NCI-H2029 treated with DMSO at 0.1 percent for 48 hours (cell line): ENCODE results near the gene SCRN3.
"Not testable (repeated sequence)": the region's sequence is repeated elsewhere in the genome, so short reads cannot be mapped to it uniquely, and the experiment has no call there.

Source experiments
- DNase-seq: peaks from one replicate; lab custom pipeline; 2025; lab: John Stamatoyannopoulos, UW

The SCRN3 gene, protein sequence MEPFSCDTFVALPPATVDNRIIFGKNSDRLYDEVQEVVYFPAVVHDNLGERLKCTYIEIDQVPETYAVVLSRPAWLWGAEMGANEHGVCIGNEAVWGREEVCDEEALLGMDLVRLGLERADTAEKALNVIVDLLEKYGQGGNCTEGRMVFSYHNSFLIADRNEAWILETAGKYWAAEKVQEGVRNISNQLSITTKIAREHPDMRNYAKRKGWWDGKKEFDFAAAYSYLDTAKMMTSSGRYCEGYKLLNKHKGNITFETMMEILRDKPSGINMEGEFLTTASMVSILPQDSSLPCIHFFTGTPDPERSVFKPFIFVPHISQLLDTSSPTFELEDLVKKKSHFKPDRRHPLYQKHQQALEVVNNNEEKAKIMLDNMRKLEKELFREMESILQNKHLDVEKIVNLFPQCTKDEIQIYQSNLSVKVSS

DNA sequence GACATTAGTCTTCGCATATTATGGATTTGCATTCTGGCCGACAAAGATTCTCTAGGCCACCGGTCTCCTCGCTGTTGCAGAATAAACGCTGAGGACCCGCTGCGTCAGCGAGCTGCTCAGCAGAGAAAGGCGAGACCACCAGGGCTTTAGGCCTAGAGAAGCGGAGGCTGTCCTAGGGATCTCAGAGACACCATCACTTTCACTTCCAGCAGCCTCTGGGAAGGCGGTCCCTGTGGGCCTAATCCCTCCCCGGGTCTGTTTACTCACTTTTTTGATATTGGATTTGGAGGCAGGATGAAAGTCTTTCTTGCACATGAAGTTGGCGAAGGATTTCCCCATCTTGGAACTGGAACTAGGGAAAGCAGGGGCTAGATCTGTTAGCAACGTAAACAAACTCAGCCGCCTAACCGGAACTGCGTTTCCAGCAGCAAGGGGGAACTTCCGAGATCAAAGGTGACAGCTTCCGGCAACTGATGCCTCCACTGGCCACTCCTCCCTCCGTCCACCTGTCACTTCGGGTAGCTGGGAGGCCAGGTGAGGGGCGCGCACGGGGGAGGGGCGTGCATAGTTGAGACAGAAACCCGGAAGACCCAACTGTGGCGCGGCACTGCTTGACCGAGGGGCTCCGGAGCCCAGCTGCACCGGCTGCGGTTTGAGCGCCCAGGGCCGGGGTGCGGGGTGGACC, at the start of gene SCRN3:
Gene SCRN3, plus strand, starts transcription at position 447 of the 685 bp plus-strand sequence. CDS start 2,554 bp downstream, outside the sequence.
- DNase-seq: peak; percentile 78

DNA sequence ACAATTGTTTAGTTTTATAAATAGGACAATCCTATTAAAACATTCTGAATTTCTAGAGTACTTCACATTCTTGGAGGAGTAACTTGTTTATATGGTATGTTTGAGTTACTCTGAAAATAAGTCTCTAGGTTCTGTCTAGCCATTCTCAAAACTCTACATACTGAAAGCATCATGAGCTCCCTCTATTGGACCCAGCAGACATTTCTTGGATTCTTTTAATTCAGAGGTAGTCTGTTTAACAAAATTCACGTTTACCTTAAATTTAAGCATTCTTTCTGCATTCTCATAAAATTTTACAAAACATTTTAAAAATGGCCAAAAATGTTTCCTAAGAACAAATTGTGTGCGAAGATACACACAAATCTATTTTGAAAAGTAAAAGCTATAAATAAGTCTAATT, 45.5 kb upstream of the SCRN3 start:
- no peak for DNase-seq

DNA sequence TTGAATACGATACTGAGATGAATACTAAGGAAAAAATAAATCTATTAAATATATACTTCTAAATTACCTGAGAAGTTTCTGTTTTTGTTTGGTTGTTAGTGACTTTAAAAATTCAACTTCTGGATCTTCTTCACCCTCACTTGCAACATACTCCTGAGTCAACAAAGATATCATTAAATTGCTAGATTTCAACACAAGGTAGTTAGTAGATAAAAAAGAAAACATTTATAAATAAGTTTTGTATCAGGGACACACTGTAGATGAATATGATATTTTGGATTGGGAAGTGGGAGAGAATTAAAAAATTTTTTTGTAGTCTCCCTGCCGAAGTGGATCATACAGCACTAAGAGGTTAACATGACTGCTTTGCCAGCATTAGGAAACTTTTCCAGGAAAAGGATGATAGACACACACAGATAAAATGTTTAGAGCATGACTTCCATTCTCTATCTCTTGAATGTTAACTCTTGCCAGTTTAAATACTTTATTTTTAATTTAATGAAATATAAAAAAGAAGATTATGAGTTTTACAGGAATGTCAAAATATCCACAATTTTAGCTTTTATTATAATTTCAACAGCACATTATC, 44.8 kb upstream of the SCRN3 start:
- no peak for DNase-seq

DNA sequence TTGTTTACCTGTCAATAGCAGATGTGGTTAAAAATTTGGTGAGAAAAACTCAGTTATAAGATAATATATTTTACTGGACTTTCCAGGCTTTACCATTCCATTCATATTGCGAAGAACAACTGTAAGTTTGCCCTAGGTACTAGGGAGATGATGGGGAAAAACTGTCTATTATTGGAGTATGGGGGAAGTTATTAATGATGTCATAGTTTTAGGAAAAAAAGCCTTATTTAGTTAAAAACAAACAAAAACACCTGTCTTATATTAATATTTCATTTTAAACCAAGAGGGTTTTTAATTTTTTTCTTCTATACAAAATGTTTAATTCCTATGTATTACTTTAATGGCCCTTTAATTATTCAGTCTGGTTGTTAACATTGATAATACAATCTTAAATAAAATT, 42.5 kb upstream of the SCRN3 start:
- DNase-seq: no peak

DNA sequence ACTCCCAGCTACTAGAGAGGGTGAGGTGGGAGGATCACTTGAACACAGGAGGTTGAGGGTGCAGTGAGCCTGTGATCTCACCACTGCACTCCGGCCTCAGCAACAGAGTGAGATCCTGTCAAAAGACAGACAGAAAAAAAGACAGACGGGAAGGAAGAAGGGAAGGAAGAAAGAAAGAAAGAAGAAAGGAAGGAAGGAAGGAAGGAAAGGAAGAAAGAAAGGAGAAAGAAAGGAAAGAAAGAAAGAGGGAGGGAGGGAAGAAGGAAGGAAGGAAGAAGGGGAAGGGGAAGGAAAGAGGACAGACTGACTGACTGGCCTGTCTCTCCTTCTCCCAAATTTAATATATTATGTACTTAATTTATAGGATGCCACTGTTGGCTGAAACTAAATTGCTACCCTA, 39.2 kb upstream of the SCRN3 start:
- DNase-seq: no peak

DNA sequence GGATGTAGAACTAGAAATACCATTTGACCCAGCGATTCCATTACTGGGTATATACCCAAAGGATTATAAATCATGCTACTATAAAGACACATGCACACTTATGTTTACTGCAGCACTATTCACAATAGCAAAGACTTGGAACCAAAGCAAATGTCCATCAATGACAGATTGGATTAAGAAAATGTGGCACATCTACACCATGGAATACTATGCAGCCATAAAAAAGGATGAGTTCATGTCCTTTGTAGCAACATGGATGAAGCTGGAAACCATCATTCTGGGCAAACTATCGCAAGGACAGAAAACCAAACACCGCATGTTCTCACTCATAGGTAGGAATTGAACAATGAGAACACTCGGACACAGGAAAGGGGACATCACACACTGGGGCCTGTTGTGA, 35.9 kb upstream of the SCRN3 start:
- DNase-seq: not testable (repeated sequence)

DNA sequence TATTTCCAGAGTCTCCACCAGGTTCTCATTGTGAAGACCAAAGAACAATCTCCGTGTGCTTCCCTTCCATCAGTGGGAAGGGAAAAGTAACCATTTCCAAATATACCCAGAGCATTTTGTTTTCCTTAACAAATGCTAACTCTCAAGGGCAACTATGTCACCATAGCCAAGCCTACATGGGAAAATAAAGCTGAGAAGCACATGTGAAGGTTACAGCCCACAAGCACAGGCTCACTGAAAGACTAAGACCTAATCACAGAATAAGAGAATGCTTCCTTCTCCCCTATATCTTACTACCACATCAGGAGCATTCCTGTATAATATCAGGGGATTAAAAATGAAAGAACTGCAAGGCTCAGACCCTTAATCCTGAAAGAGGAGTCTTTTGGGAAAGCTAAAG, 32.6 kb upstream of the SCRN3 start:
- DNase-seq: no peak

DNA sequence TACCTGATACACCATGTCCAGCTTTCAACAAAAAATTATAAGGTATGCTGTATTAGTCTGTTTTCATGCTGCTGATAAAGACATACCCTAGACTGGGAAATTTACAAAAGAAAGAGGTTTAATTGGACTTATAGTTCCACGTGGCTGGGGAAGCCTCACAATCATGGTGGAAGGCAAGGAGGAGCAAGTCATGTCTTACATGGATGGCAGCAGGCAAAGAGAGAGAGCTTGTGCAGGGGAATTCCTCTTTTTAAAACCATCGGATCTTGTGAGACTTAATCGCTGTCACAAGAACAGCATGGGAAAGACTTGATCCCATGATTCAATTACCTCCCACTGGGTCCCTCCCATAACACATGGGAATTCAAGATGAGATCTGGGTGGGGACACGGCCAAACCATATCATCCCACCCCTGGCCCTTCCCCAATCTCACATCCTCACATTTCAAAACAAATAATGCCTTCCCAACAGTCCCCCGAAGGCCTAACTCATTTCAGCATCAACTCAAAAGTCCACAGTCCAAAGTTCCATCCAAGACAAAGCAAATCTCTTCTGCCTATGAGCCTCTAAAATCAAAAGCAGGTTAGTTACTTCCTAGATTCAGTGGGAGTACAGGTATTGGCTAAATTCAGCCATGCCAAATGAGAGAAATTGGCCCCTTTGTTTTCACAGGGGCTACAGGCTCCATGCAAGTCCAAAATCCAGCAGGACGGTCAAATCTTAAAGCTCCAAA, 31.9 kb upstream of the SCRN3 start:
- not testable (repeated sequence) for DNase-seq

DNA sequence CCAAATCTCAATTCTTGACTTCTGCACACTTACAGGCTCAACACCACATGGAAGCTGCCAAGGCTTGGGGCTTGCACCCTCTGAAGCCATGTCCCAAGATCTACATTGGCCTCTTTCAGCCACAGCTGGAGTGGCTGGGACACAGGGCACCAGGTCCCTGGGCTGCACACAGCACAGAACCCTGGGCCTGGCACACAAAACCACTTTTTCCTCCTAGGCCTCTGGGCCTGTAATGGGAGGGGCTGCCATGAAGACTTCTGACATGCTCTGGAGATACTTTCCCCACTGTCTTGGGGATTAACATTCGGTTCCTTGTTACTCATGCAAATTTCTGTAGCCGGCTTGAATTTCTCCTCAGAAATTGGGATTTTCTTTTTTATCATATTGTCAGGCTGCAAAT, 30.9 kb upstream of the SCRN3 start:
- no peak for DNase-seq

DNA sequence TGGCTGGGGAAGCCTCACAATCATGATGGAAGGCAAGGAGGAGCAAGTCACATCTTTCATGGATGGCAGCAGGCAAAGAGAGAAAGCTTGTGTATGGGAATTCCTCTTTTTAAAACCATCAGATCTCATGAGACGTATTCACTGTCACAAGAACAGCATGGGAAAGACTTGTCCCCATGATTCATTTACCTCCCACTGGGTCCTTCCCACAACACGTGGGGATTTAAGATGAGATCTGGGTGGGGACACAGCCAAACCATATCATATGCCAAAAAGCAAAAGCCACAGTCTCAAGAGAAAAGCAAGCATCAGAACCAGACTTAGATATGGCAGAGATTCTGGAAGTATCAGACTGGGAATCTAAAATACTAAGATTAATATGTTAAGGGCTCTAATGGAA, 30.0 kb upstream of the SCRN3 start:
- DNase-seq: no peak

DNA sequence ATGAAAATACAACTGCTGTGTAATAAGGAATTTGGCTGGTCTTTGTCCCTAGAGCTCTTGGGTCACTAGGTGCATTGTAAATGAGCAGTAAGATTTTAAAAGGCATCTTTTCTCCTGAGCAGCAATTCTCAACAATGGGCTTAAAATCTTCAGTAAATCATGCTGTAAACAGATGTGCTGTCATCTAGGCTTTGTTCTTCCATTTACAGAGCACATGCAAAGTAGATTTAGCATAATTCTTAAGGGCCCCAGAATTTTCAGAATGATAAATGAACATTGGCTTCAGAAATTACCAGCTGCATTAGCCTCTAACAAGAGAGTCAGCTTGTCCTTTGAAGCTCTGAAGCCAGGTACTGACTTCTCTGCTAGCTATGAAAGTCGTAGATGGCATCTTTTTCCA, 26.8 kb upstream of the SCRN3 start:
- no peak for DNase-seq

DNA sequence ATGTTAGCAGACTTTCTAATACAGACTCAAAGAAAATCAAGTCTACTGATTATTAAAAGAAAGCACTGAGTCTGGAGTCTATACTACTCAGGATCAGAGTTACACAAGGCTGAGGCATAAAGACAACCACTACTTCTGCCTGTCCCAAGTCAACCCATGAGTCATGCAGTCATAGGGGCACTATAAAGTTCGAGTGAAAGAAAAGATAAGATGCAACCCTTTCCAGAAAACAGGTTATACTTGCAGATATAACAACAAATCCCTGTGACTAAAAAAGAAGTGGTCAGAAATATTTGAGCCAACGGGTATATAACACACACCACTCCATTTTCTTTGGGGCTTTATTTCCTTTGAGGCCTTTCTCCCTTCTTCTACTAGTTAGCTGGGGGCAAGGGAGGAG, 18.6 kb upstream of the SCRN3 start:
- no peak for DNase-seq

DNA sequence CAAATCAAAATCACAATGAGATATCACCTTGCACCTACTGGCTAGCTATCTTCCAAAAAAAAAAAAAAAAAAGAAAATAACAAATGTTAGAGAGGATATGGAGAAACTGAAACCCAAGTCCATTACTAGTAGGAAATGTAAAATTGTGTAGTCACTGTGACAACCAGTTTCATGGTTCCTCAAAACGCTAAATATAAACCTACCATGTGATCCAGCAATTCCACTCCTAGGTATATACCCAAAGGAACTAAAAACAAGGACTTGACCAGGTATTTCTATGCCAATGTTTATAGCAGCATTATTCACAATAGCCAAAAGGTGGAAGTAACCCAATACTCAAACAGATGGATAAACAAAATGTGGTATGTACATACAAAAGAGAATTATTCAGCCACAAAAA, 11.7 kb upstream of the SCRN3 start:
- no peak for DNase-seq

DNA sequence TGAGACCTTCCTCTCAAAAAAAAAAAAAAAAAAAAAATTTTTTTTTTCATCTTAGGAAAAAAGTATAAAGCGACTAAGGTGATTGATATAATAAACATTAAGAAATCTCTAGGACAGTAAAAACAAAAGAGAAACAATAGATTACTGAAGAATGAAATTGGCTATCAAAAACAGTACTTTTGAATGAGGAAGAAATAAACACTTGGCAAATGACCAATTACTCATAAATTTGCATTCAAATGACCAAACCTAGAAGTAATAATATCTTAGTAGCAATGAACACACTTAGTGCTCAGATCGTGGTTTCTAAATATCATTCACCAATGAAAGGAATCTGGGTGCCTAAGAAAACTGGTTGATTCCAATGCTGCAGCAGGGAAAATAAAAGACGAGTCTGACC, 10.3 kb upstream of the SCRN3 start:
- DNase-seq: no peak

DNA sequence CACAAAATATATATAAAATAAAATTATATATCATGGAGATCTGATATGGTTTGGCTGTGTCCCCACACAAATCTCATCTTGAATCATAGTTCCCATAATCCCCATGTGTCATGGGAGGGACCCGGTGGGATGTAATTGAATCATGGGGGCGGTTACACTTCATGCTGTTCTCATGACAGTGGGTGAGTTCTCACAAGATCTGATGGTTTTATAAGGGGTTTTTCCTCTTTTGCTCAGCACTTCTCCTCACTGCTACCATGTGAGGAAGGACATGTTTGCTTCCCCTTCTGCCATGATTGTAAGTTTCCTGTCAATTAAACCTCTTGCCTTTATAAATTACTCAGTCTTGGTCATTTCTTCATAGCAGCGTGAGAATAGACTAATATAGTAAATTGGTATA, 6.8 kb upstream of the SCRN3 start:
- DNase-seq: not testable (repeated sequence)

DNA sequence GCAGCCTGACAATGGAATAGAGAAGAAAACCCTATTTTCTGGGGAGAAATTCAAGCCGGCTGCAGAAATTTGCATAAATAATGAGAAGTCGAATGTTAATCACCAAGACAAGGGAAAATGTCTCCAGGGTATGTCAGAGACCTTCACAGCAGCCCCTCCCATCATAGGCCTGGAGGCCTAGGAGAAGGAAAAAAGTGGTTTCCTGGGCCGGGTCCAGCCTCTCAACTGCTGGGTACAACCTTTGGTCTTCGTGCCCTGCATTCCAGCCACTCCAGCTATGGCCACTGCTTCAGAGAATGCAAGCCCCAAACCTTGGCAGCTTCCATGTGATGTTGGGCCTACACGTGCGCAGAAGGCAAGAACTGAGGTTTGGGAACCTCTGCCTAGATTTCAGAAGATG, 6.0 kb upstream of the SCRN3 start:
- no peak for DNase-seq

DNA sequence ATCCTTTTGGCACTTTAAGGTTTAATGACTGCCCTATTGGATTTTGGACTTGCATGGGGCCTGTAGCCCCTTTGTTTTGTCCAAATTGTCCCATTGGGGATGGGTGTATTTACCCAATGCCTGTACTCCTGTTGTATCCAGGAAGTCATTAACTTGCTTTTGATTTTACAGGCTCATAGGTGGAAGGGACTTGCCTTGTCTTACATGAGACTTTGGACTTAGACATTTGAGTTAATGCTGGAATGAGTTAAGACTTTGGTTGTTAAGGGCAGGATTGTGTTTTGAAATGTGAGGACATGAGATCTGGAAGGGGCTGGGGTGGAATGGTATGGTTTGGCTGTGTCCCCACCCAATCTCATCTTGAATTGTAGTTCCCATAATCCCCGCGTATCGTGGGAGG, 5.2 kb upstream of the SCRN3 start:
- not testable (repeated sequence) for DNase-seq

DNA sequence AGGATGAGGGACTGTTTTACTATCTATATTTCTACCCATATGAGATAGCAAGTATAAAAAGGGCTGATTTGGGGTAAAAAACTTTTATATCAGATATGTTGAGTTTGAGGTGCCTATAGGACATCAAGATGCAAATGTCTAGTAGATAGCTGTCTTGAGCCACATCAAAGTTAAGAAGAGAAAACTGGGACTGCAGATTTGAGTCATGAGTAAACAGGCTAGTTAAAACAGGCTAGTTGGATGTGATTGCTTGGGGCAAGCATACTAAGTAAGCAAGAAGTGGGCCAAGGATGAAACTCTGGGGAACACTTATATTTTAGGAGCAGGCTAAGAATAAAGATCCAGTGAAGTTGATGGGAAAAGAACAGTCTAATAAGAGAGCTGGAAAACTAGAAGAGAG, 2.8 kb upstream of the SCRN3 start:
- no peak for DNase-seq

DNA sequence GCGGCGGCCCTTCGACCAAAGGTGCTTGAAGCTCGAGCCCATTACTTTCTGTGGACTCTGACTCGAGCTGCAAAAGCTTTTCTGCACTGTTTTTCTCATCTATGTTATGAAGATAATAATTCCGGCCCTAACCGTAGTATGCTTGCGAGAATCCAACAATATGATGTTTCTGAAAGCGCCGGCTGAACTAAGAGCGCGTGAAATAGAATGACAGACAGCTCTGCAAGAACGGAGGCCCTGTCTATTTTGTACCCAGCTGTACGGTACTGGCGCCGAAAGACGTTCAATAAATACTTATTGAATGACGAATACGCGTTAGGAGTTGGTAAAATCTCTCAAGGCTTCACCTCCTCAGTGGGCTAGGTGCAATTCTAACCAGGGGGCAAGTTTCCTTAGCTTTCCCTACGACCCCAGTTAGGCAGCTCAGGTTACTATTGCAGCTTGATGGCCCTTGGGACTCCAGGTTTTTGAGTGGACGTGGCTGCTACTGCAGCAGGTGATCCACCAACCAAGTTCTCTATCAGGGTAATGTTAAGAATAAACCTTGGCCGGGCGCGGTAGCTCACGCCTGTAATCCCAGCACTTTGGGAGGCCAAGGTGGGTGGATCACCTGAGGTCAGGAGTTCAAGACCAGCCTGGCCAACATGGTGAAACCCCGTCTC, 570 bp downstream of the SCRN3 start:
- no peak for DNase-seq

DNA sequence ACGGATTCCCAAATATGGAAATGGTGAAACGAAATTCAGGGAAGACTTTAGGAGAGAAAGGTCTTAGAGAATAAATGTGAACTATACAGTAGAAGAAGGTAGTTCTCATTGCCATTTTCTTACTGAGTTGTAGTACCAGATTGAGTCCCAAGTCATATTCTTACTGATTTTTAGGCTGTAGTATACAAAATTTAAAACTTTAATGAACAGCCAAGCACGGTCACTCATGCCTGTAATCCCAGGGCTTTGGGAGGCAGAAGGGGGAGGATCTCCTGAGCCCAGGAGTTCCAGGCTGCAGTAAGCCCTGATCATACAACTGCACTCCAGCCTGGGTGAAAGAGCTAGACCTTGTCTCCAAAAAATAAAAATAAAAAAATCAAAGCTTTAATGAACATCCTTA, 2.2 kb downstream of the SCRN3 start:
- no peak for DNase-seq

DNA sequence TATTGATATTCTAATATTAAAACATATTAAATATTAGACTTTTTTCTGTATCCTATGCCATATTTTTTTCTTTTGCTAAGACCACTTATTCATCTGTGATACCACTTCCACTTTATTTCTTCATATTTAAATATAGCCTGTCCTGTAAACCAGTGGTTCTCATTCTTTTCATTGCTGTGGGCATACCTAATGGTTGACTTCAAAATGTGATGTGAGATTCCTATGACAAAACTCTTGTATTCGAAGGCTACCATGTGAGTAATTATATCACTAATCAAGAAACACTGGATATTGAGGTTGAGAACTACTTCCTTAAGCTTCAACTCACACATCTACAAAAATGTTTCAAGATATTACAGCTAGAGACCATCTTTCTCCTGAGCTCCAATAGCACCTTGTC, 3.6 kb downstream of the SCRN3 start:
- no peak for DNase-seq

DNA sequence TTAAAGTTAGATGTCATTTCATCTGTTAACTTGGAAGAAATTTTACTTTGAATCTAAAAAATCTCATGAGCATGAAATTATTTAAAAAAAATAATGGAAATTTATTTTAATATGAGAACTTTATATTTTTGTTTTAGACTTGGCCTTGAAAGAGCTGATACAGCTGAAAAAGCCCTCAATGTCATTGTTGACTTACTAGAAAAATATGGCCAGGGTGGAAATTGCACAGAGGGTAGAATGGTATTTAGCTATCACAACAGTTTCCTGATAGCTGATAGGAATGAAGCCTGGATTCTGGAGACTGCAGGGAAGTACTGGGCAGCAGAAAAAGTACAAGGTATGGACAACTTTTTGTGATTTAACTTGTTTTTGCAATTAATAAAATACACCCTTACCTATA, 5.3 kb downstream of the SCRN3 start:
- no peak for DNase-seq
